ENCODE results near the gene CDH4. TPM values are rescaled to one million over a fixed set of nuclear protein-coding genes. Genes with fewer than 3 reads are reported as not detected.

The CDH4 gene
- total RNA-seq, 1 experiment from 2014 or later, result not detected

GRCh38 chr20:61482056-61482887 lies 230.2 kb downstream of the CDH4 start:
- POLR2A ChIA-PET, result no interaction called here
- Histone ChIP-seq H3K4me1 (ENCODE audit: control insufficient read depth, insufficient read depth, low read length) (no peaks in the 10 kb centered on the region), H3K27ac (ENCODE audit: low read length) (no peak overlapping the region), H3K9me3 (ENCODE audit: control insufficient read depth, insufficient read depth, low read depth, low read length) (no peaks in the 10 kb centered on the region), H3K36me3 (ENCODE audit: control insufficient read depth, insufficient read depth, low read length) (no peaks in the 10 kb centered on the region), H3K4me3 (ENCODE audit: low read depth in 2 of 2, low read length in 2 of 2) (no peak overlapping the region), H3K27me3 (ENCODE audit: control insufficient read depth, insufficient read depth, low read length) (peaks cover 6% of the 10 kb centered on the region; the same call in 1 of the 2 replicates)
- intact Hi-C loops (cut with micrococcal nuclease; ENCODE audit: unreplicated experiment) (no loop called here), in situ Hi-C loops (cut with HindIII; ENCODE audit: low pct_unique_long_range_greater_than_20kb, low sequenced_read_pairs) (no loop called here)
- BruUV-seq (replicated peaks), result no TSS peak
- no peak for ATAC-seq
- TF ChIP-seq SIN3A (IDR thresholded peaks at IDR 0.05; ENCODE audit: borderline replicate concordance, insufficient read depth, low read depth, low read length), result no peak
- TF ChIP-seq TCF7L2 (IDR thresholded peaks at IDR 0.05; ENCODE audit: low read depth, low read length), result no peak
- TF ChIP-seq POLR2AphosphoS5 (IDR thresholded peaks at IDR 0.05; ENCODE audit: low read depth, low read length), result no peak
- no peak for TF ChIP-seq CTCF (IDR thresholded peaks at IDR 0.05)
- TF ChIP-seq, protein P1, sequence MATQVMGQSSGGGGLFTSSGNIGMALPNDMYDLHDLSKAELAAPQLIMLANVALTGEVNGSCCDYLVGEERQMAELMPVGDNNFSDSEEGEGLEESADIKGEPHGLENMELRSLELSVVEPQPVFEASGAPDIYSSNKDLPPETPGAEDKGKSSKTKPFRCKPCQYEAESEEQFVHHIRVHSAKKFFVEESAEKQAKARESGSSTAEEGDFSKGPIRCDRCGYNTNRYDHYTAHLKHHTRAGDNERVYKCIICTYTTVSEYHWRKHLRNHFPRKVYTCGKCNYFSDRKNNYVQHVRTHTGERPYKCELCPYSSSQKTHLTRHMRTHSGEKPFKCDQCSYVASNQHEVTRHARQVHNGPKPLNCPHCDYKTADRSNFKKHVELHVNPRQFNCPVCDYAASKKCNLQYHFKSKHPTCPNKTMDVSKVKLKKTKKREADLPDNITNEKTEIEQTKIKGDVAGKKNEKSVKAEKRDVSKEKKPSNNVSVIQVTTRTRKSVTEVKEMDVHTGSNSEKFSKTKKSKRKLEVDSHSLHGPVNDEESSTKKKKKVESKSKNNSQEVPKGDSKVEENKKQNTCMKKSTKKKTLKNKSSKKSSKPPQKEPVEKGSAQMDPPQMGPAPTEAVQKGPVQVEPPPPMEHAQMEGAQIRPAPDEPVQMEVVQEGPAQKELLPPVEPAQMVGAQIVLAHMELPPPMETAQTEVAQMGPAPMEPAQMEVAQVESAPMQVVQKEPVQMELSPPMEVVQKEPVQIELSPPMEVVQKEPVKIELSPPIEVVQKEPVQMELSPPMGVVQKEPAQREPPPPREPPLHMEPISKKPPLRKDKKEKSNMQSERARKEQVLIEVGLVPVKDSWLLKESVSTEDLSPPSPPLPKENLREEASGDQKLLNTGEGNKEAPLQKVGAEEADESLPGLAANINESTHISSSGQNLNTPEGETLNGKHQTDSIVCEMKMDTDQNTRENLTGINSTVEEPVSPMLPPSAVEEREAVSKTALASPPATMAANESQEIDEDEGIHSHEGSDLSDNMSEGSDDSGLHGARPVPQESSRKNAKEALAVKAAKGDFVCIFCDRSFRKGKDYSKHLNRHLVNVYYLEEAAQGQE (IDR thresholded peaks at IDR 0.05; ENCODE audit: insufficient read depth in 1 of 2, low read depth in 2 of 2, low read length in 1 of 2), result no peak
- CTCF ChIA-PET, result no interaction called here
- no peak for DNase-seq (ENCODE audit: low read depth, low spot score)

DNA sequence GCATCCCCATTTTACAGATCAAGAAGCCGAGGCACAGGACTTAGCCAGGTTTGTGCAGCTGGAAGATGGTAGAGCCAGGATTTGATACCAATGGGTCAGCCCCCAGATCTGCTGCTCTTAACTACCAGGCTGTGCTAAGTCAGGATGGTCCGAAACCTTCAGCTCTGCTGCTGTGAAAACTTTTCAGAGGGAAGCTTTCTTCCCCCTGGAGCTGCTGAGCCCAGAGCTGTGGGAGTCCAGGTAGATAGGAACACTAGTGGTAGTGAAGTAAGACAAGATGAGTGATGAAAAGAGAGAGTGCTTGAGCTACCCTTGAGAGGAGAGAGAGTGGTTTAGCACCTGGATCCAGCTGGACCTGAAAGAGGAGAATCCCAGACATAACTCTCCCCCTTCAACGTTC lies 230.8 kb downstream of the CDH4 start:
- Histone ChIP-seq H3K36me3 (ENCODE audit: control insufficient read depth, insufficient read depth, low read length) (no peaks in the 10 kb centered on the region), H3K27me3 (ENCODE audit: control insufficient read depth, insufficient read depth, low read length) (peaks cover 4% of the 10 kb centered on the region; the same call in 1 of the 2 replicates), H3K4me1 (ENCODE audit: control insufficient read depth, insufficient read depth, low read length) (no peaks in the 10 kb centered on the region), H3K4me3 (ENCODE audit: low read depth in 2 of 2, low read length in 2 of 2) (no peak overlapping the region), H3K27ac (ENCODE audit: low read length) (no peak overlapping the region), H3K9me3 (ENCODE audit: control insufficient read depth, insufficient read depth, low read depth, low read length) (no peaks in the 10 kb centered on the region)
- ChIA-PET POLR2A (no interaction called here), CTCF (no interaction called here)
- TF ChIP-seq CTCF (IDR thresholded peaks at IDR 0.05) (no peak), POLR2AphosphoS5 (IDR thresholded peaks at IDR 0.05; ENCODE audit: low read depth, low read length) (no peak), TCF7L2 (IDR thresholded peaks at IDR 0.05; ENCODE audit: low read depth, low read length) (no peak), SIN3A (IDR thresholded peaks at IDR 0.05; ENCODE audit: borderline replicate concordance, insufficient read depth, low read depth, low read length) (no peak)
- TF ChIP-seq, protein P1 (IDR thresholded peaks at IDR 0.05; ENCODE audit: insufficient read depth in 1 of 2, low read depth in 2 of 2, low read length in 1 of 2), result no peak
- no peak for ATAC-seq
- in situ Hi-C loops (cut with HindIII; ENCODE audit: low pct_unique_long_range_greater_than_20kb, low sequenced_read_pairs) (no loop called here), intact Hi-C loops (cut with micrococcal nuclease; ENCODE audit: unreplicated experiment) (no loop called here)
- DNase-seq (ENCODE audit: low read depth, low spot score), result no peak
- BruUV-seq (replicated peaks), result no TSS peak
